ENCODE measurements around the gene PLEKHH2.

- TF ChIP-seq CSDC2 (CRISPR knock-in tag; IDR thresholded peaks at IDR 0.05) (no peak), ZFP3 (CRISPR knock-in tag; IDR thresholded peaks at IDR 0.05) (no peak), ZFP30 (CRISPR knock-in tag; IDR thresholded peaks at IDR 0.05) (no peak), PATZ1 (CRISPR knock-in tag; IDR thresholded peaks at IDR 0.05; ENCODE audit: borderline replicate concordance) (no peak), ZNF8 (CRISPR knock-in tag; IDR thresholded peaks at IDR 0.05) (no peak), TSHZ2 (CRISPR knock-in tag; IDR thresholded peaks at IDR 0.05) (no peak), RARB (CRISPR knock-in tag; IDR thresholded peaks at IDR 0.05) (no peak), ZNF70 (CRISPR knock-in tag; IDR thresholded peaks at IDR 0.05) (no peak), OSR1 (CRISPR knock-in tag; IDR thresholded peaks at IDR 0.05) (no peak), PPARA (CRISPR knock-in tag; IDR thresholded peaks at IDR 0.05; ENCODE audit: borderline replicate concordance) (no peak), ISL1 (CRISPR knock-in tag; IDR thresholded peaks at IDR 0.05) (no peak), ZC3H10 (CRISPR knock-in tag; IDR thresholded peaks at IDR 0.05) (no peak)
- TF ChIP-seq, protein P1, sequence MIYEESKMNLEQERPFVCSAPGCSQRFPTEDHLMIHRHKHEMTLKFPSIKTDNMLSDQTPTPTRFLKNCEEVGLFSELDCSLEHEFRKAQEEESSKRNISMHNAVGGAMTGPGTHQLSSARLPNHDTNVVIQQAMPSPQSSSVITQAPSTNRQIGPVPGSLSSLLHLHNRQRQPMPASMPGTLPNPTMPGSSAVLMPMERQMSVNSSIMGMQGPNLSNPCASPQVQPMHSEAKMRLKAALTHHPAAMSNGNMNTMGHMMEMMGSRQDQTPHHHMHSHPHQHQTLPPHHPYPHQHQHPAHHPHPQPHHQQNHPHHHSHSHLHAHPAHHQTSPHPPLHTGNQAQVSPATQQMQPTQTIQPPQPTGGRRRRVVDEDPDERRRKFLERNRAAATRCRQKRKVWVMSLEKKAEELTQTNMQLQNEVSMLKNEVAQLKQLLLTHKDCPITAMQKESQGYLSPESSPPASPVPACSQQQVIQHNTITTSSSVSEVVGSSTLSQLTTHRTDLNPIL (CRISPR knock-in tag; IDR thresholded peaks at IDR 0.05; ENCODE audit: low read depth), result no peak
These were observed 153.1 kb downstream of the PLEKHH2 start for GRCh38 chr2:43790147-43790546.

All from SK-N-SH treated with all-trans-retinoic acid at 6 μM for 48 hours (cell line).